ENCODE measurements around the gene ITGA5. TPM values are rescaled to one million over a fixed set of nuclear protein-coding genes. Genes with fewer than 3 reads are reported as not detected.

The ITGA5 gene
- total RNA-seq, 4 donors from 2014 or later: 21.2 to 75.9 (median 29.4) TPM

- WGBS, 2 donors: 61 to 81% methylated on average over 10 of the region's 10 CpGs
- DNase-seq (ENCODE audit: low spot score in 2 of 2): peak in 1 of 2 donors; percentile 85
- intact Hi-C loops (cut with DNase I; ENCODE audit: low total_unique reads): no loop called here
- TF ChIP-seq POLR2A (IDR thresholded peaks at IDR 0.05) (no peak), CTCF (IDR thresholded peaks at IDR 0.05) (no peak)
- no peak overlapping the region for H3K4me3 ChIP-seq (ENCODE audit: low read depth, poor library complexity, severe bottlenecking)
These were observed 45.2 kb downstream of the ITGA5 start for GRCh38 chr12:54373649-54374561.

GRCh38 chr12:54372113-54372806 lies 46.8 kb downstream of the ITGA5 start:
- WGBS, 2 donors: 44 to 45% methylated on average over 8 of the region's 8 CpGs
- intact Hi-C loops (cut with DNase I; ENCODE audit: low total_unique reads): no loop called here
- H3K4me3 ChIP-seq (ENCODE audit: low read depth, poor library complexity, severe bottlenecking): no peak overlapping the region
- TF ChIP-seq POLR2A (IDR thresholded peaks at IDR 0.05) (no peak), CTCF (IDR thresholded peaks at IDR 0.05) (no peak)
- DNase-seq (ENCODE audit: low spot score in 2 of 2): no peak

GRCh38 chr12:54371328-54372112 lies 47.5 kb downstream of the ITGA5 start:
- intact Hi-C loops (cut with DNase I; ENCODE audit: low total_unique reads): no loop called here
- TF ChIP-seq POLR2A (IDR thresholded peaks at IDR 0.05): no peak
- no peak for TF ChIP-seq CTCF (IDR thresholded peaks at IDR 0.05)
- H3K4me3 ChIP-seq (ENCODE audit: low read depth, poor library complexity, severe bottlenecking): no peak overlapping the region
- 18 to 29% methylated on average over 5 of the region's 5 CpGs for WGBS, 2 donors
- peak in 1 of 2 donors; percentile 94 for DNase-seq (ENCODE audit: low spot score in 2 of 2)

GRCh38 chr12:54370171-54370730 lies 48.8 kb downstream of the ITGA5 start:
- H3K4me3 ChIP-seq (ENCODE audit: low read depth, poor library complexity, severe bottlenecking): no peak overlapping the region
- intact Hi-C loops (cut with DNase I; ENCODE audit: low total_unique reads): no loop called here
- 50 to 52% methylated on average over 44 of the region's 44 CpGs for WGBS, 2 donors
- TF ChIP-seq CTCF (IDR thresholded peaks at IDR 0.05) (peak in 1 of 3 donors; percentile 74), POLR2A (IDR thresholded peaks at IDR 0.05) (no peak)
- DNase-seq (ENCODE audit: low spot score in 2 of 2): peak in 1 of 2 donors; percentile 96

GRCh38 chr12:54369597-54370131 lies 49.4 kb downstream of the ITGA5 start:
- 45 to 48% methylated on average over 18 to 21 of the region's 21 CpGs for WGBS, 2 donors
- DNase-seq (ENCODE audit: low spot score in 2 of 2): no peak
- no peak overlapping the region for H3K4me3 ChIP-seq (ENCODE audit: low read depth, poor library complexity, severe bottlenecking)
- TF ChIP-seq CTCF (IDR thresholded peaks at IDR 0.05) (no peak), POLR2A (IDR thresholded peaks at IDR 0.05) (no peak)
- intact Hi-C loops (cut with DNase I; ENCODE audit: low total_unique reads): no loop called here
